OCI-LY3 (cell line): ENCODE results near the gene PTCRA.

Source experiments
- EZH2phosphoT487 ChIP-seq: fragments of 200-600 bp; shearing (Covaris generic); IDR thresholded peaks from 2 replicates; pipeline ENCODE4 v1.6.1; 2018; ENCODE audit warnings: antibody characterized with exemption, mixed run types, low read depth
- TF ChIP-seq, protein P1 (sequence below): fragments of 200-600, 300-600 bp; sonication (generic); IDR thresholded peaks from 2 replicates; pipeline ENCODE4 v1.5.1; 2014; ENCODE audit warnings: antibody characterized with exemption, low read length, low read depth

GRCh38 chr6:42899871-42900270 lies 16.0 kb upstream of the PTCRA start:
- TF ChIP-seq, protein P1, sequence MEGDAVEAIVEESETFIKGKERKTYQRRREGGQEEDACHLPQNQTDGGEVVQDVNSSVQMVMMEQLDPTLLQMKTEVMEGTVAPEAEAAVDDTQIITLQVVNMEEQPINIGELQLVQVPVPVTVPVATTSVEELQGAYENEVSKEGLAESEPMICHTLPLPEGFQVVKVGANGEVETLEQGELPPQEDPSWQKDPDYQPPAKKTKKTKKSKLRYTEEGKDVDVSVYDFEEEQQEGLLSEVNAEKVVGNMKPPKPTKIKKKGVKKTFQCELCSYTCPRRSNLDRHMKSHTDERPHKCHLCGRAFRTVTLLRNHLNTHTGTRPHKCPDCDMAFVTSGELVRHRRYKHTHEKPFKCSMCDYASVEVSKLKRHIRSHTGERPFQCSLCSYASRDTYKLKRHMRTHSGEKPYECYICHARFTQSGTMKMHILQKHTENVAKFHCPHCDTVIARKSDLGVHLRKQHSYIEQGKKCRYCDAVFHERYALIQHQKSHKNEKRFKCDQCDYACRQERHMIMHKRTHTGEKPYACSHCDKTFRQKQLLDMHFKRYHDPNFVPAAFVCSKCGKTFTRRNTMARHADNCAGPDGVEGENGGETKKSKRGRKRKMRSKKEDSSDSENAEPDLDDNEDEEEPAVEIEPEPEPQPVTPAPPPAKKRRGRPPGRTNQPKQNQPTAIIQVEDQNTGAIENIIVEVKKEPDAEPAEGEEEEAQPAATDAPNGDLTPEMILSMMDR, result no peak
- no peak for TF ChIP-seq EZH2phosphoT487
